Measurements from ENCODE around the gene UGT1A1.

The UGT1A1 gene

GRCh38 chr2:233754872-233755611, 5.0 kb upstream of the UGT1A1 start:
- H3K27ac ChIP-seq (ENCODE audit: low read depth, low read length): no peak overlapping the region
- H3K4me2 ChIP-seq (ENCODE audit: low read depth, low read length, poor library complexity, severe bottlenecking): no peak overlapping the region
- H3K9ac ChIP-seq (ENCODE audit: low read length): no peak overlapping the region
- H3K36me3 ChIP-seq (ENCODE audit: low read length): no peaks in the 10 kb centered on the region
- no peaks in the 10 kb centered on the region for H3K27me3 ChIP-seq (ENCODE audit: low read length)
- no peak overlapping the region for H2AFZ ChIP-seq (ENCODE audit: low read depth, low read length, severe bottlenecking)
- H3K9me2 ChIP-seq (replicated peaks; ENCODE audit: insufficient read depth, low read length): no peaks in the 10 kb centered on the region
- no peaks in the 10 kb centered on the region for H4K20me1 ChIP-seq (ENCODE audit: low read depth, low read length)
- H3K79me2 ChIP-seq (ENCODE audit: insufficient read depth, low read length): no peaks in the 10 kb centered on the region
- no peak overlapping the region for H3K4me3 ChIP-seq (ENCODE audit: insufficient read depth, low read length, poor library complexity, severe bottlenecking)
- no peaks in the 10 kb centered on the region for H3F3A ChIP-seq (ENCODE audit: insufficient read depth)
- TF ChIP-seq EZH2phosphoT487 (conservative IDR thresholded peaks at IDR 0.05; ENCODE audit: low read length) (no peak), CTCF (IDR thresholded peaks at IDR 0.05; ENCODE audit: insufficient read depth, low read length, poor library complexity, severe bottlenecking) (no peak)
- peaks cover 5% of the 10 kb centered on the region; the same call in 1 of the 2 replicates for H3K9me3 ChIP-seq (ENCODE audit: insufficient read depth, low read length)

GRCh38 chr2:233756429-233757081, 3.5 kb upstream of the UGT1A1 start:
- H3K27me3 ChIP-seq (ENCODE audit: low read length): no peaks in the 10 kb centered on the region
- no peak overlapping the region for H3K27ac ChIP-seq (ENCODE audit: low read depth, low read length)
- no peaks in the 10 kb centered on the region for H3F3A ChIP-seq (ENCODE audit: insufficient read depth)
- no peak overlapping the region for H3K4me3 ChIP-seq (ENCODE audit: insufficient read depth, low read length, poor library complexity, severe bottlenecking)
- no peaks in the 10 kb centered on the region for H3K79me2 ChIP-seq (ENCODE audit: insufficient read depth, low read length)
- H3K9me3 ChIP-seq (ENCODE audit: insufficient read depth, low read length): no peaks in the 10 kb centered on the region
- H2AFZ ChIP-seq (ENCODE audit: low read depth, low read length, severe bottlenecking): no peak overlapping the region
- no peaks in the 10 kb centered on the region for H3K36me3 ChIP-seq (ENCODE audit: low read length)
- no peaks in the 10 kb centered on the region for H3K9me2 ChIP-seq (replicated peaks; ENCODE audit: insufficient read depth, low read length)
- H4K20me1 ChIP-seq (ENCODE audit: low read depth, low read length): no peaks in the 10 kb centered on the region
- no peak overlapping the region for H3K4me2 ChIP-seq (ENCODE audit: low read depth, low read length, poor library complexity, severe bottlenecking)
- no peak overlapping the region for H3K9ac ChIP-seq (ENCODE audit: low read length)
- TF ChIP-seq EZH2phosphoT487 (conservative IDR thresholded peaks at IDR 0.05; ENCODE audit: low read length) (no peak), CTCF (IDR thresholded peaks at IDR 0.05; ENCODE audit: insufficient read depth, low read length, poor library complexity, severe bottlenecking) (no peak)

GRCh38 chr2:233758141-233758540, 1.9 kb upstream of the UGT1A1 start:
- no peak overlapping the region for H2AFZ ChIP-seq (ENCODE audit: low read depth, low read length, severe bottlenecking)
- H3K36me3 ChIP-seq (ENCODE audit: low read length): no peaks in the 10 kb centered on the region
- no peak overlapping the region for H3K4me2 ChIP-seq (ENCODE audit: low read depth, low read length, poor library complexity, severe bottlenecking)
- H3K27me3 ChIP-seq (ENCODE audit: low read length): no peaks in the 10 kb centered on the region
- H3K9me3 ChIP-seq (ENCODE audit: insufficient read depth, low read length): no peaks in the 10 kb centered on the region
- H3K9me2 ChIP-seq (replicated peaks; ENCODE audit: insufficient read depth, low read length): no peaks in the 10 kb centered on the region
- H3F3A ChIP-seq (ENCODE audit: insufficient read depth): no peaks in the 10 kb centered on the region
- H3K4me3 ChIP-seq (ENCODE audit: insufficient read depth, low read length, poor library complexity, severe bottlenecking): no peak overlapping the region
- no peak for TF ChIP-seq CTCF (IDR thresholded peaks at IDR 0.05; ENCODE audit: insufficient read depth, low read length, poor library complexity, severe bottlenecking)
- TF ChIP-seq EZH2phosphoT487 (conservative IDR thresholded peaks at IDR 0.05; ENCODE audit: low read length): no peak
- H3K9ac ChIP-seq (ENCODE audit: low read length): no peak overlapping the region
- H4K20me1 ChIP-seq (ENCODE audit: low read depth, low read length): no peaks in the 10 kb centered on the region
- H3K79me2 ChIP-seq (ENCODE audit: insufficient read depth, low read length): no peaks in the 10 kb centered on the region
- no peak overlapping the region for H3K27ac ChIP-seq (ENCODE audit: low read depth, low read length)
